ENCODE measurements around the gene NFIA.

The NFIA gene

DNA sequence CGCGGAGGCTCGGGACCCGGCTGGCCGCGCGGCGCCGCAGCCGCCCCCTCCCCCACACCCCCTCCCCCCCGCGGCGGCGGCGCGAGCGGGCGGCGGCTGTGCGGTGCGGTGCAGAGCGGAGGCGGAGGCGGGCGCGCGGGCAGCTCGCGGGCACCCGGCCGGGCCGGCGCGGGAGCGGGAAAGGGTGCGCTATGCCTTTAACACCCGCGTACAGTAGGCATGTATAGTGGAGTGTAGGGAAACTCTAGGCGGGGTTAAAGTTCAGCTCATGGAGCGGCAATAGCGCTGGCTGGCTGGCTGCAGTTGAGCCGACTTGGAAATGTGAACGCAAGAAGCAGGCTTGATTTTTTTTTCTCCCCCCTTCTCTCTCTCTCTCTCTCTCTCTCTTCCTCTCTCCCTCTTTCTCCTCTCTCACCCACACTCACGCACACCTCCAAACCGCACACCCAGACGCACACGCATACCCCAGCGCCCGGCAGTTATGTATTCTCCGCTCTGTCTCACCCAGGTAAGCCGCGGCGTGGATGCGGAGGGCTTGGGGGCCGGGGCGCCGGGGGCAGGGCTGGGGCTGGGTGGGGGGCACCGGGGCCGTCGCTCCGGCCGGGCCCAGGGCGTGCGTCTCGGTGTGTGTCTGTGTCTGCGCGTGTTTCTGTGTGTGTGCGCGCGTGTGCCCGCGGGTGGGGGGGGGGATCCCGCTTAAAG, at the start of gene NFIA:
TSS of gene NFIA (plus strand) at position 251 of the 702 bp plus-strand sequence.
- DNase-seq (ENCODE audit: low read depth), result no peak

DNA sequence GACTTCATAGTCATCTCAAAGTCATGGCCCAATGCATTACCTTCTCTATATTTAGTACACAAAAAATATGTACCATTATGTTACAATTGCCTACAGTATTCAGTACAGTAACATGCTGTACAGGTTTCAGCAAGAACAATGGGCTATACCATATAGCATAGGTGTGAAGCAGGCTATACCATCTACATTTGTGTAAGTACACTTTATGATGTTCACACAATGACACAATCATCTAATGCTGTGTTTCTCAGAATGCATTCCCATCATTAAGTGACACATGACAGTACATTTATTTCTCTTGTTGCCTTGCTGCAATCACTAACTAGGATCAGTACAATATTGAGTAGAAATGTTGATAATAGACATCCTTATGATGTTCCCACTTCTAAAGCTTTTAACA, 46.5 kb upstream of the NFIA start:
- DNase-seq (ENCODE audit: low read depth), result no peak

DNA sequence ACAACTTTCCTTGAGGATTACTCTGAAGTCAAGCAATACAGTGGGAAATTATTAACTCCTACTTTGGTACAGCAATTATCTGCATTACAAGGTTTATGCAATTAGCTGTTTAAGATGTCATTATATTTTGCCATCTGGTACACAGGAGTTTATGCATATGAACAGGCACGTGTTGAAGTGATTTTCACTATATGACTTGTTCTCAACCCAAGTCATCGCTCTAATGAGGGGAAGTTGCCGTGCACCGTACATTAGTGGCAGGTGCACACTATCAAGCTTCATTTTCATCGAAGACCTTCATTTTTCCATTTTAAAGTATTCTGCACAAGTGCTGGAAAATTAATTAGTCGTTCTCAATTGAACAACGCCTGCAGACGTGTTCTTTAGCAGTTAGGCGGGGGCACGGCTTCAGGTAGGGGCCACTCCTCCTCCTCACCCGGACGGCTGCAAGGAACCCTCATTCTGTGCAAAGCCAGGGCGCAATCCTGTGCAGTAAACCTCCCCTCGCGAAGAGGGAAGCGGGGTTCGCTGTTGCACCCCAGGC, 39.8 kb upstream of the NFIA start:
- no peak for DNase-seq (ENCODE audit: low read depth)

DNA sequence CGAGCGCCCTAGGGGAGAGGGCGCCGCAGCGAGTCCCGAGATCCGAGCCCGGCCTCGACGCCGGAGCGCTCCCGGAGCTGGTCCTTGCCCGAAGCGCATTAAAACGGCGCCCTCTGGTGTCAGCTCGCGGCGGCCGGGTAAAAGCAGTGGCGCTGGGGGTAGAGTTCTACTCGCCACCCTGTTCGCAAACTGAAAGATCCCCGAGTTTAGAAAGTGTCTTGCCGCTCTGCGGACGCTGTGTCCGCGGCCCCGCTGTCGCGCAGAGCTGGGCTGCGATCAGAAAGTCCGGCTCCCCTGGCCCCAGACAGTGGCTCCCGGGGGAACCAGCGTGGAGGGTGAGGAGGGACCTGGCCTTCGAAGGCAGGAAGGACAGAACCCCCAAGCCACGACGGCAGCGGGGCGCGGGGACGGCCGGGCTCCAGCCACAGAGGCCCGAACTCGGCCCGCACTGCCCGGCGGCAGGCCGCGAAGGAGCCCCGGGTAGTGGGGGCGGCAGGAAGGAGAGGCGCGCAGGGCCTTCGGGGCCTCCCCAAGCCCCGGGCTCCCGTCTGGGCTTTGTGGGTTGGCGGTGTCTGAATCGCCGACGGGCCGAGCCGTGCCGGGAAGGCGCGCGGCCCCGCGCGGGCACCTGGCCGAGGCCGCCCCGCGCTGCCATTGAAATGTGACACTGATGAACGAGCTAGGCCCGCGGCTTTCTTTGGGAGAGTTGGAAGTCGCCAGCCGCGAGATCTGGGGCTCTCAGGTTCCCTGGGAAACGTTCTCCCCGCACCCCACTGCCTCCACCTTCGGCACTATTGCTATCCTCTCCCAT, 39.1 kb upstream of the NFIA start:
- DNase-seq (ENCODE audit: low read depth), result no peak

DNA sequence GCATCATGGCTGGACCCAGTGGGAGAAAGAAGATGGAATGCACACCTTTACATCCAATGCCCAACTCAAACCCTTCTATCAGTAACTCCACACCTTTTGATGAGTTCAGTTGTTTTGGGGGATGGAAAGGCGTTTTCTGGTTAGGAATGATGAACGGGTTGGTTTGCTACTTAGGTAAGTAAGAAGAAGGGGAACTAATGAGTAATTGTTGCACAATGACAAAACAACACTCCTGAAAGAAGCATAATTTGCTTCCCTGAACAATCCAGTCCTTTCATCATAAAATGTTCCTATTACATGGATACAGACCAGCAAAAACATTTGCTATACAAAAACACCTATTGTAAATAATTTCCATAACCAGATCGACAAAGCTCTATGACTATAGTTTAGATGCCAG, 35.9 kb upstream of the NFIA start:
- DNase-seq (ENCODE audit: low read depth), result no peak

DNA sequence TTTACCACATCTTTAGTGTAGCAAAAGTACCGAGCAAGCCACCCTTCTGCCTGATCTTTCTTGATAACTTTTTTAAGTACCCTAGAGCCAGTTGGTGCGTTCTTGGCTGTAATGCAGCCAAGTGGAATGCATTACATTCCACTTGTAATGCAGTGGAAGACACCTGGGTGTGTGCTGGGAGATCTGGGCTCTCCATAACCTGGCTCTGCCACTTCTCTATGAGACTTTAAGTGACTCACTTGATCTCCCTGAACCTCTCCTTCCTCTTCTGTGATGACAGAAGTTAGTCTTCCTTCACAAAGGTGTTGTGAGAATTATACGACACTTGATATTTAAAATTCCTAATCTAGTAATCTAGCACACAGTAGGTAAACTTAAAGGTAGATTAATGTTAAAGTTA, 35.3 kb upstream of the NFIA start:
- DNase-seq (ENCODE audit: low read depth), result no peak

DNA sequence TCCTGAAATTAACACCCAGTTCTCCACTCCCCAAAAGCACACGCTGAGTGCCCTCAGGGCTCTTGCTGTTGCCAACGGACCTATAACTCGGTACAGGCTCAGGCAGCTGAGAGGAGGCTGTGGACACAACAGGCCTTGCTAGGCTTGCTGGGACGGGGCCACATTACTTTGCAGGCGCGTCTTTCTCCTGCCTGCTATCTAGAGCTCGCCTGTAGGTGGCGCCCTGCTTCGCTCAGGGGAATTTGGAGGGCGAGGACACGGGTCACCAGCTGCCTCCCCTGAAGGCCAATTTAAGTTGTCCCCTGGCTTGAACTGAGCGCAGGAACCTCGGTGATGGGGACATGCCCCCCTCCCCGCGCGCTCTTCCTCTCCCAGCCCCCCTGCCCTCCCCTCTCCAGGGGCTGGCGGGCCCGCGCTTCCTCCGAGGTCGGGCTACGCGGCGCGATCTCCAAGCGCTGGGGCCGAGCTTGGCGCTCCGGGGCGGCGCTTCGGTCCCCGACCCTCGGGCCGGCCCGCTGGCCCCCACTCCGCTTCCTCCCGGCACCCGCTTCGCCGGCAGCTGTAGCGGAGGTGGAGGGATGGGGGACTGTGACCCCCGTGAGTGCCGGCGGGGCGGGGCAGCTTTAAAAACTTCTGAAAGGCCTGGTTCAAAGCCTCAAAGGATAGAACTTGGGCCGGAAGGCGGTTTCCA, 32.4 kb upstream of the NFIA start:
- DNase-seq (ENCODE audit: low read depth), result no peak

DNA sequence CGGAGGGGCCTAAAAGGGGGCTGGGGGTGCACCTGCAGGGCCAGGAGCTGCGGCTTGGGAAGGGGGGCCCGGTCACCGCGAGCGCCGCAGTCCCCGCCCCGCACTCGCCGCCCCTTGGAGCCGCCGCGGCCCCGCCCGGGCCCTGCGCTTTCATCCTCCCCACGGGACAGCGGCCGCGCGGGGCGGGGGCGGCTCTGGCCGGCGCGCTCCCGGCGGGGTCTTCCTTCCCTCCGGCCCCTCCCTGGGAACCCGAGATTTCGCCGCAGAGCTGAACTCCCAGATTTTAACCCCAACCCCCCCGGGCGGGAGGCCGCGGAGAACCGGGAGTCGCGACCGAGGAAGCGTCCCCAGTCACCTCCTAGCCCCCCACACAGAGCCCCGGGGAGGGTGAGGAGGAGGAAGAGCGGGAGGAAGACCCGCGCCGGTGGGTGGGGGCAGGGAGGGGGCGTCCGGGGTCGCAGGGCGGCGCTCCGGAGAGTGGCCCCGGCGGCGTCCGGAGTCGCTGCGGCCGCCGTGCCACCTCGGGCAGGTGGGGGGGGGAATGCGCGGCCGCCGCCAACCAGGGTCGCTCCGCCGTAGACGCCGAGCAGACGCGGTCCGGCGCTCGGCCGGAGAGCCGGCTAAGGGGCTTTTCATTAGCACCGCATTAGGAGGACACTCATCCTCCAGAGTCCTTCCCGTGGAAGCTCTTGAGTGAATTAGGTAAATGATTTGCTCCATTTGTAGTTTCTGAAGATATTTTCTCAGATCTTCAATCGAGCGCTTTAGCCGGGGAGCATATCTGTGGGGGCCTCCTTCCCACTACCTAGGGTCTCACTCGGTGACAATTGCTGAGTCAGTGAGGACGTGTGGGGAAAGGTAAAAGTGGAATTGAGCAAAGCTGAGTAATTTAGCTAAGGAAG, 31.6 kb upstream of the NFIA start:
- no peak for DNase-seq (ENCODE audit: low read depth)

DNA sequence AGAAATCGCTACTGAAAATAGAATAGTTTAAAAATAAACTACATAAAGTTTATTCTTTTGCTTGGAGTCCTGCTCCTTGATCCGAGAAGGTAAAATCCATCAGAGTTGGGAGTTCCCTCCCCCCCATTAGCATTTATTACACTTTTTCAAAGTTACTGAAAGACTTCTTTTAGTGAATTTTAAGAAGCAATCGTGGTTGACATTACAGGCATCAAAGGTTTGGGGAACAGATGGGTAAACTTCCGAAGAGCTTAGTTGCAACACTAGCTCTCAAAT, 31.0 kb upstream of the NFIA start:
- no peak for DNase-seq (ENCODE audit: low read depth)

DNA sequence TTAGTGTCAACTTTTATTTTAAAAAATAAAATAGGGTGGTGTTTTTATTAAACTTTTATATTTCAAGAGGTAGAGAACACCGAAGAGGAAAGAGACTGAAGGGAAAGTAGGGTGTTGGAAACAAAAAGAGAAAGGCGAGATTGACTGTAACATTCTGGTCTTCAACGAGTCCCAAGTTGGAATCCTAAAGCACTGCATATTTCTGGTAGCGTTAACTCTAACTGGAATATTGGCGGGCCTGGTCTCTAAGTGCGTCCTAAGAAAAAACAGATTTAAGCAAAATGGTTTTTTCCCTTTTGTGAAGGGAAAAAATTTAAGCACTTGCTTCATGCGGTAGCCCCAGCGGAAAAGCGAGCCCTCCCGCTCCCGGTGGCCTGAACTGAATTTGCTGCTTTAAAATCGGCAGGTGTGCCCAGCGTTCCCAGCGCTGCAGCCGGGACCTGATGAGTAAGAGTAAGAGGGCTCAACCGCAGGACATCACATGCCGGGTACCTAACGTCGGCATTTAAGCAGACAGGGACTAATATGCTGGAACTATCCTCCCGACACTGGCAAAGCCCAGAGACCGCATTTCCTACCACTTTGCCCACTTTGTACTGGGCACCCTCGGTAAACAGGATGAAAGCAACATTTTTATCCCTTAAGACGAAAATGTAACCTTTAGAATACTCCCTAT, 30.5 kb upstream of the NFIA start:
- no peak for DNase-seq (ENCODE audit: low read depth)

DNA sequence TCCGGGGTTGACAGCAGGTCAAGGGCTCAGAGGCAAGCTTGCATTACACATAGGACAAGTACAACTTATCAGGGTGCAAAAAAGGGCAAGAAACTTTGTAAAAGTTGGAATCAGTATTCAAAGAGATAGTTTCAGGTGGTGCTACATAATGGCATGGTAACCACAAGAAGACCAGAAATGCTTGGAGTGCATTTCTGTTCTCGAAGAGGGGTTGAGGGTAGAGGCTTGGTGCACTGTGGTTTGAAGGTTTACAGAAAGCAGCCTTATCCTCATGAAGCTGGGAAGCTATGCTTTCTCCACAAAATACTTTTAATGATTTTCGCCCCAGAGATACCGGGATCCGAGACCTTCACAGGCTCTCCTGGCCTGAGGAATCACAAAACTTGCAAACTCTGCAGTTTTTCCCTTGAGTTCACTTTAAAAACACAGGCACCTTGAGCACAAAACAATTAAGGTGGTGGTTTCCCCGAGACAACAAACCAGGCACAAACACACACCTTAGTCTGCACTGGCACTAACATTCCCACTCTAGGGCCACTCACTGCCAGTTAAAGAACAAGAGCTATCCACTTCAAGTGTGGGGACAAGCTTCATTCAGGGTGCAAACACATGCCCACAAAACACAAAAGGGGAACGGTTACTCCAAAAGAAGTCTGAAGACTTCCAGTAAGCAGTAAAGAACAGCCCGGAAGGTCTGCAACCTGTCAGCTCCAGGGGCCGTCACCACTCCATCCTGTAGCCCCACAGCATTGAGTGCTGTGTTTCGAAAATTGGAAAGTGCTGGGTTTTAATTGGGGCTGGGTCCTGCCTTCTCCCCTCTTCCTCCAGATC, 29.8 kb upstream of the NFIA start:
- DNase-seq (ENCODE audit: low read depth), result no peak

DNA sequence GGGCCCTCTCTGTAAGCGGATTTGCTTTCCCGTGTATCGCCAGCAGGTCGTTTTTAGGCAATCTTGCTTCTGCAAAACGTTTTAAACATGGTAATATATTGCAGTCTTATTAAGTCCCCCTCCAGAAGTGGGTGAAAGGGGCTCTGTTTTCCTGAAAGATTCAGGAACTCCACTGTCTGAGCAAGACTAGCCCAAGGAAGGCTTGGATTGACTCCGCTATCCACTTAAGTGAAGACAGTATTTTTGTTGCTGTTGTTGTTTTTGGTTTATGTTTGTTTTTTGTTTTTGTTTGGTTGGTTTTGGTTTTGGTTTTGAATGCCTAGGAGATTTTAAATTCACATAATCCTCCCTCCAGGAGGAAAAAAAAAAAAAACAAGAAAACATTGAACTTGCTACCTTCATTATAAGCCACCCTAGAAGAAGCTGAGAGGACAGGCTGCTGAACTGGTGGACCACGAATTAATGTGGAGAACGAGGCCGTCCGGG, 29.1 kb upstream of the NFIA start:
- DNase-seq (ENCODE audit: low read depth), result no peak

DNA sequence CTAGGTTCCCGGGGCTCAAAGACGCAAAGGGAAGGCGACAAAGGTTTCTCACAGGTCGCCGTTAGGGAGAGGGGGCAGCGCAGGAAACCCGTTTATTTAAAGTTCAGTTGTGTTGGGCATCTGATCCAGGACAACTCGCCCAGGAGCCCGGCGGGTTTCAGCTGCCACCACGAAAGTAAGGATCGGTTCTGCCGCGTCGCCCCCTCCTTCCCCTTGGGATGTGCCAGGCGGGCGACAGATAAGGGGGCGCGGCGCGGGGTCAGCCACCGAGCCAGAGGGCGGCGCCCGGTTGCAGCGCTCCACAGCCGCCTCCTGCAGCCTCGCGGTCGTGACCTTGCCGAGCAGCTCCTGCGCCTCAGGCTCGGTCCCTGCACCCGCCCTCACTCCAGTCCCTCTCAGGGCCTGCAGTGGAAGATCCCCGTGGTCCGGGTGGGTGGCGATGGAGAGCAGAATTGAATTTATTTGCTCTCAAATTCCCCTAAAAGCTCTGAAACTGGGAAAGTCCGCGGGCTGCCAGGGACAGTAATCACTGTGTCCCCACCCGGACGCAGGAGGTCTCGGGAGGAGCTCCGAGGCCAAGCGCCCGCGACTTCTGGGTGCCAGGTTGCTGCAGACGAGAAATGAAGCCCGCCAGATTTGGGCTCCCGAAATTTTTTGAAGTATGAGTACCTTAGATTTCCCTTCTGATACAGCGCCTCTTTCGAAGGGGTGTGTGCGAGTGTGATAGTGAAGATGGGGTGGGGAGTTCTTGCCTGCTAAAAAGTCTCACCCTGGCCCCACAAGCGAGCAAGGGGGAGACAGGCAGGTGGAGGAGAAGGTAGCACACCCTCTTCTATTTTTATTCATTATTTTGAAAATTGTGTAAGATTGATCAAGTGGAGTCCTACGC, 28.4 kb upstream of the NFIA start:
- DNase-seq (ENCODE audit: low read depth), result no peak

DNA sequence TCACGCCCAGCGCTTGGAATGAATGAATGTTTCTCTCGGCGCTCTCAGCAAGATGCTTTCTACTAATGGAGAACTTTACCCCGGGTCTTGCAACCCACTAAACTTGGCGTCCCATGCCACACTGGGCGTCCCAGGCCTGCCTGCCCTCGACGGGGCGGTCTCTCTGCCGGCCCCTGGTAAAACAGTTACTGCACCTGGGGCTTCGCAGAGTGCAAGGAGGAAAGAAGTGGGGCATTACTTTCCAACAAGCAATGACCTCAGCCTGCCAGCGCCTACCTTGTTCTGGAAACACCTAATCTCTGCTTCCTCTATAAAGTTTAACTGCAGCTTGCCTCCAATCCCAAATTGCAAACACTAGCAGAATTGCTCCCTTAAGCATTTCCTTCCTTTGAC, 27.8 kb upstream of the NFIA start:
- no peak for DNase-seq (ENCODE audit: low read depth)

DNA sequence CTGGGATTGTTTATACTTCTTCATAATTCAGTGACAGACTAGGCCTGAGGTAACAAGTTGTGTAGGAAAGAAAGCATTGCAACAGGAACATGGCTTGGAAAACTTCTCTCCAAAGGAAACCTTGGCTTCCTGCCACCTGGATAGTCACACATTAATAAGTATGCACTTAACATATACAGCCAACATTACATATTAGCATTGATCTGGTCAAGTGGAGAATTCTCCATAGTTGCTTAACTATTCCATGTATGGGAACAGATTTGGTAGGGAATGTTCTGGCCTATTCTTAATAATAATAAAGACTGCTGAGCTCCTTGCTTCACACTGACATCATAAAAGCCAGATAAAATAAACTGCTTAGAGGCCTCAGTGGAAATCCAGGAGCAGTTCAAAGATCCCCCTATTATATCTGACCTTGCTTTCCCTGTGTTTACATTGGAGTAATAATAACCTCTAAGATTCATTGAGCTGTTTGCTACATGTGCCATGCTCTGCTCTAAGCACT, 27.2 kb upstream of the NFIA start:
- DNase-seq (ENCODE audit: low read depth), result no peak

DNA sequence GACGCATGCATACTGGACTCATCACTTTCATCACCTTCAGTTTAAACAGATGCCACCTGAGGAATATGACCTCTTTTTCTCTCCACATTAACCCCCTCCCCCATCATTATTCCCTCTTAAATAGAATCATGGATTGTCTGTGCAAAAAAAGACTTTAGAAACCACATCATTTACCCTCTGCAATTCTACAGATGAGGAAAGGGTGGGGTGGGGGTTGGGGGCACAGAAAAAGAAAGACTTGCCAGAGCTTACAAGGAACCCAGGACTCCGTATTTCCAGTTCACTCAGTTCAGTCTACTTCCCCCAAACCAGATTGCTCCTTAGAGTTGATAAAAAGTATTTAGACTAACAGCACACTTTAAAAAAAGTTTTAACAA, 26.2 kb upstream of the NFIA start:
- no peak for DNase-seq (ENCODE audit: low read depth)

DNA sequence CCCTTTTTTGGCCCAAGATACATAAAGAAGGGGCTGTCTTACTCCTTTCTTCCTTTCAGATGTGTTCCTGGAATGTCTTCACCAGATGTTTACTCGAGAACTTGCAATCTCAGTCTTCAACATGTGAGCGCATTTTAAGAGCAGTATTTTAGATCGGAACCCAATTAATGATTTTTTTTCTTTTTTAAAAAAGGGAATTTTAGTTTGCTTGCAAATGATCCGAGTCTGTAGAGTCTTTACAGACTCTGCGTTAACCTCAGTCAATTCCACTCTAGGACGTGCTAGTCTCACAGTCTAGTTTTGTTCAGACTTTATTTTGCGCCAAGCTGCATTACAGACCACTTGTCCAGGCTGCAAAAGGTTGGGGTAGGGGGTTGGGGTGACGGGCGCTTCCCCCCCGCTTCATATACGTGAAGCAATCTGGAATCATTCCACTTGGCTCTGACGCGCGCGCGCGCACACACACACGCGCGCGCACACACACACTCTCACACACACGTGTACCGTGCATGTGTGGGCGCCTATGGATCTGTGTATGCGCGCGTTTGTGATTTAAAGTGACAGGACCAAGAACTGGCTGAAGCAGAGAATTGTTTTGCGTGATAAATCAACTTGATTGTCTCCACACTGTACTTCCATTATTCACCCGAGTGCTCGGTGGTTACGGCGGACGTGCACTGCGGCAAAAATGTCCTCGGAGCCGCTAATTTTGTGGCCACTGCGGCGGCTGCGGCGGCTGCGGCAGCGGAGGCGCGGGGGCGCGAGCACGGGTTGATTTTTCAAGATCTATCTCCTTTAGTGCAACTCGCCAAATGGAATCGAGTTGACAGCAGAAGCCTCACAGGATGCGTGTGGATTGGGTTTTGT, 25.6 kb upstream of the NFIA start:
- no peak for DNase-seq (ENCODE audit: low read depth)
